ENCODE data around the gene EPHB6. TPM values are rescaled to one million over a fixed set of nuclear protein-coding genes. Genes with fewer than 3 reads are reported as not detected.

Gene EPHB6
- total and polyA plus RNA-seq, 3 donors from 2014 or later = 38.1 to 52.0 (median 47.3) TPM

GRCh38 chr7:142862351-142862750 is 7.5 kb downstream of the EPHB6 start:
- Histone ChIP-seq H3K9me3 (no peaks in the 10 kb centered on the region), H3K27me3 (no peaks in the 10 kb centered on the region), H3K27ac (no peak overlapping the region), H3K36me3 (ENCODE audit: low read depth, missing control alignments) (no peaks in the 10 kb centered on the region), H3K4me1 (no peaks in the 10 kb centered on the region), H3K4me3 (no peak overlapping the region)
- intact Hi-C loops (cut with DNase I; ENCODE audit: low total_unique reads) = loop anchor here (10.0 kb wide), 1 partner anchor 142 kb away; no protein-coding TSS in a partner anchor
- no peak for TF ChIP-seq CTCF (IDR thresholded peaks at IDR 0.05)
- no peak for TF ChIP-seq POLR2A (IDR thresholded peaks at IDR 0.05)
- WGBS, 2 donors = 94 to 95% methylated on average over 4 of the region's 4 CpGs
- no peak for DNase-seq

DNA sequence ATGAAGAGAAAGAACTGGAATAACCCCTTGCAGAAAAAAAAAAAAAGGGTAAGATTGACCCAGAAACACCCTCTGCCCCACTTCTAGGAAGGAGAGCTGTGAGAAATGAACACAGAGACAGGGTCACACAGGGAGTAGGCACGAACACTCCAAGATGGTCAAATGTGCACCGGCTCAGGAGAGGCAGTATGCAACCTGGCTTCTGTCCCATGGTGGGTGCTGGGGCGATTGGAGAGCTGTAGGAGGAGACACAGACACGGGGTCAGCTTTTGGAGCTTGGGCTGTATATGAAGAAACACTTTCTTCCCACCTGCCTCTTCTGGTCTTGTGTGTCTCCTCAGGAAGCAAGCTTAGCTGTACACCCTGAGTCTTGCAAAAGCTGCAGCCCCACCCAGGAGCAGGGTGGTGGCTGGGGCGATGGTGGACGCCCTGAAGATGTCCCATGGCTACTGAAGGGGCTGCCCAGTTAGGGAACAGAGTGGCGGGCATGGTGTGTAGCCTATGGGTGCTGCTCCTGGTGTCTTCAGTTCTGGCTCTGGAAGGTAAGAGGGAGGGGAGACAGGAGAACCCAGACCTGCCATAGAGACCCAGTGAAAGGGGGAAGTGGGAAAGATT is 8.0 kb downstream of the EPHB6 start:
- WGBS, 2 donors = 85% methylated on average over 7 of the region's 7 CpGs
- H3K9me3 ChIP-seq = no peaks in the 10 kb centered on the region
- H3K36me3 ChIP-seq (ENCODE audit: low read depth, missing control alignments) = no peaks in the 10 kb centered on the region
- intact Hi-C loops (cut with DNase I; ENCODE audit: low total_unique reads) = loop anchor here (10.0 kb wide), 1 partner anchor 142 kb away; no protein-coding TSS in a partner anchor
- H3K4me3 ChIP-seq = no peak overlapping the region
- DNase-seq = no peak
- no peaks in the 10 kb centered on the region for H3K4me1 ChIP-seq
- no peaks in the 10 kb centered on the region for H3K27me3 ChIP-seq
- no peak overlapping the region for H3K27ac ChIP-seq
- TF ChIP-seq CTCF (IDR thresholded peaks at IDR 0.05) (no peak), POLR2A (IDR thresholded peaks at IDR 0.05) (no peak)

GRCh38 chr7:142863891-142864685 is 9.2 kb downstream of the EPHB6 start:
- 88 to 92% methylated on average over 28 to 37 of the region's 37 CpGs for WGBS, 2 donors
- TF ChIP-seq CTCF (IDR thresholded peaks at IDR 0.05) = no peak
- no peak for TF ChIP-seq POLR2A (IDR thresholded peaks at IDR 0.05)
- DNase-seq = no peak
- no peaks in the 10 kb centered on the region for H3K4me1 ChIP-seq
- no peaks in the 10 kb centered on the region for H3K36me3 ChIP-seq (ENCODE audit: low read depth, missing control alignments)
- H3K9me3 ChIP-seq = no peaks in the 10 kb centered on the region
- no peak overlapping the region for H3K4me3 ChIP-seq
- intact Hi-C loops (cut with DNase I; ENCODE audit: low total_unique reads) = loop anchor here (10.0 kb wide), 1 partner anchor 141 kb away; no protein-coding TSS in a partner anchor
- no peaks in the 10 kb centered on the region for H3K27me3 ChIP-seq
- no peak overlapping the region for H3K27ac ChIP-seq

- no peak overlapping the region for H3K27ac ChIP-seq
- TF ChIP-seq CTCF (IDR thresholded peaks at IDR 0.05) (no peak), POLR2A (IDR thresholded peaks at IDR 0.05) (no peak)
- no peak for DNase-seq
- H3K9me3 ChIP-seq = no peaks in the 10 kb centered on the region
- no peaks in the 10 kb centered on the region for H3K36me3 ChIP-seq (ENCODE audit: low read depth, missing control alignments)
- H3K4me3 ChIP-seq = no peak overlapping the region
- no peaks in the 10 kb centered on the region for H3K4me1 ChIP-seq
- H3K27me3 ChIP-seq = no peaks in the 10 kb centered on the region
- intact Hi-C loops (cut with DNase I; ENCODE audit: low total_unique reads) = loop anchor here (10.0 kb wide), 1 partner anchor 140 kb away; no protein-coding TSS in a partner anchor
- 84 to 88% methylated on average over 14 of the region's 14 CpGs for whole genome bisulfite sequencing, 2 donors
Measured at GRCh38 chr7:142864980-142865747, 10.3 kb downstream of the EPHB6 start.
